ENCODE results near the gene C12orf57. TPM values are rescaled to one million over a fixed set of nuclear protein-coding genes. Genes with fewer than 3 reads are reported as not detected.

Gene C12orf57
- total and polyA plus RNA-seq, 10 of the 15 experiments (the other 5 are each of a cell fraction or from before 2014, with no cell fraction given), result 64.5 to 377 (median 211) TPM

DNA sequence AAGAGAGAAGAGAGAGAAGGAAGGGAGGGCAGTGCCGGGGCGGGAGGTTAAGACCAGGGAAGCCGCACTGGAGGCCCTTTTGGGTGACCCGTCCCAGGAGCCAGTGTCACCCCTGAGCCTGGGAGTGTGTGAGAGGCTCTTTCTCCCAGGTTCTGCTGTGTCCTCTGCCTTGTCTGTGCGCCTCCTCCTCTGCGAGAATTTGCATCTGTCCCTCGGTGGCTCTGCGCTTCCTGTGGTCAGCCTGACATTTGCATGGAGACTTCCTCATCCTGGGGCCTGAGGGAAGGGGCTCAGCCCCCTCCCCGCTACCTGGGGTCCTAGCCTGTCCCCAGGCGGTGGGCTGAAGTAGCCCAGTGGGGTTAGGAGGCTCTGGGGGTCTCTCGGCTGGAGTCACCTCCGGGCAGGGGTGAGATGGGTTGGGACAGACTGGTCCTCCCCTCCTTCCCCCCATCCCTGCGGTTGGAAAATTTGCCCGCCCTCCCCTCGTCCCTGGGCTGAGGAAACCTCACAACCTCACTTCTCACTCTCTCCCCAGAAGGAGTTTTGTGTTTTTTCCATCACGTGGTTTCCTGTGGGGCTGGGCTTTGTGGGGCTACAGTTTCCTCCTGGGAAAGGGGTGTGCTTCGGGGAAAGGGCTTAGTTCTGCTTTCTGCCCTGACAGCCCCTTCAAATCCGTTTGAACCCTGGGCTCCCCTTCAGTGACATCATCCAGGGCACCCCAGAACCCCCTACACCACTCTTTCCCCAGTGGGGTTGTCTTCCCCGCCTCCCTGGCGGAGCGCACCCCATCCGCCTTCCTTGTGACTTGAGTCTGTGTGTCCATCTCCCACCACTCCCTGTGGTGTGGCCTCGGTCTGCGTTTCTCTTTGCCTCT is 9.9 kb downstream of the C12orf57 start (continued):
- TF ChIP-seq, protein P1, sequence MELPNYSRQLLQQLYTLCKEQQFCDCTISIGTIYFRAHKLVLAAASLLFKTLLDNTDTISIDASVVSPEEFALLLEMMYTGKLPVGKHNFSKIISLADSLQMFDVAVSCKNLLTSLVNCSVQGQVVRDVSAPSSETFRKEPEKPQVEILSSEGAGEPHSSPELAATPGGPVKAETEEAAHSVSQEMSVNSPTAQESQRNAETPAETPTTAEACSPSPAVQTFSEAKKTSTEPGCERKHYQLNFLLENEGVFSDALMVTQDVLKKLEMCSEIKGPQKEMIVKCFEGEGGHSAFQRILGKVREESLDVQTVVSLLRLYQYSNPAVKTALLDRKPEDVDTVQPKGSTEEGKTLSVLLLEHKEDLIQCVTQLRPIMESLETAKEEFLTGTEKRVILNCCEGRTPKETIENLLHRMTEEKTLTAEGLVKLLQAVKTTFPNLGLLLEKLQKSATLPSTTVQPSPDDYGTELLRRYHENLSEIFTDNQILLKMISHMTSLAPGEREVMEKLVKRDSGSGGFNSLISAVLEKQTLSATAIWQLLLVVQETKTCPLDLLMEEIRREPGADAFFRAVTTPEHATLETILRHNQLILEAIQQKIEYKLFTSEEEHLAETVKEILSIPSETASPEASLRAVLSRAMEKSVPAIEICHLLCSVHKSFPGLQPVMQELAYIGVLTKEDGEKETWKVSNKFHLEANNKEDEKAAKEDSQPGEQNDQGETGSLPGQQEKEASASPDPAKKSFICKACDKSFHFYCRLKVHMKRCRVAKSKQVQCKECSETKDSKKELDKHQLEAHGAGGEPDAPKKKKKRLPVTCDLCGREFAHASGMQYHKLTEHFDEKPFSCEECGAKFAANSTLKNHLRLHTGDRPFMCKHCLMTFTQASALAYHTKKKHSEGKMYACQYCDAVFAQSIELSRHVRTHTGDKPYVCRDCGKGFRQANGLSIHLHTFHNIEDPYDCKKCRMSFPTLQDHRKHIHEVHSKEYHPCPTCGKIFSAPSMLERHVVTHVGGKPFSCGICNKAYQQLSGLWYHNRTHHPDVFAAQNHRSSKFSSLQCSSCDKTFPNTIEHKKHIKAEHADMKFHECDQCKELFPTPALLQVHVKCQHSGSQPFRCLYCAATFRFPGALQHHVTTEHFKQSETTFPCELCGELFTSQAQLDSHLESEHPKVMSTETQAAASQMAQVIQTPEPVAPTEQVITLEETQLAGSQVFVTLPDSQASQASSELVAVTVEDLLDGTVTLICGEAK (IDR thresholded peaks at IDR 0.05; ENCODE audit: borderline replicate concordance), result peak; percentile 42; the same call in 1 of the 2 replicates
- TF ChIP-seq MXI1 (IDR thresholded peaks at IDR 0.05; ENCODE audit: low read depth, low read length) (no peak; the same call in 1 of the 2 replicates), PAX8 (IDR thresholded peaks at IDR 0.05) (no peak), SRF (IDR thresholded peaks at IDR 0.05; ENCODE audit: low read depth in 2 of 2, low read length in 2 of 2) (peak in 1 of 2 experiments; percentile 76; a peak in 2 of 4 replicates), TAF1 (IDR thresholded peaks at IDR 0.05; ENCODE audit: borderline replicate concordance, low read depth, low read length) (peak; percentile 97), EGR1 (IDR thresholded peaks at IDR 0.05; ENCODE audit: borderline replicate concordance in 1 of 2, low read depth in 2 of 2, low read length in 2 of 2) (no peak), NFXL1 (IDR thresholded peaks at IDR 0.05; ENCODE audit: borderline replicate concordance) (no peak), CHD1 (IDR thresholded peaks at IDR 0.05; ENCODE audit: low read depth, low read length) (no peak; the same call in 1 of the 2 replicates), CBX3 (IDR thresholded peaks at IDR 0.05; ENCODE audit: borderline replicate concordance, low read depth) (no peak), RFX5 (IDR thresholded peaks at IDR 0.05; ENCODE audit: low read depth, low read length) (no peak), FOXM1 (IDR thresholded peaks at IDR 0.05; ENCODE audit: low read depth, low read length) (no peak), TBL1XR1 (IDR thresholded peaks at IDR 0.05; ENCODE audit: low read depth, low read length) (peak; percentile 87), NR2C1 (IDR thresholded peaks at IDR 0.05) (0 out of 2 replicates have a peak, but pooled peaks have one; percentile 17), STAT1 (conservative IDR thresholded peaks at IDR 0.05) (peak; percentile 39; the same call in 1 of the 2 replicates)
- TF ChIP-seq, protein P2, sequence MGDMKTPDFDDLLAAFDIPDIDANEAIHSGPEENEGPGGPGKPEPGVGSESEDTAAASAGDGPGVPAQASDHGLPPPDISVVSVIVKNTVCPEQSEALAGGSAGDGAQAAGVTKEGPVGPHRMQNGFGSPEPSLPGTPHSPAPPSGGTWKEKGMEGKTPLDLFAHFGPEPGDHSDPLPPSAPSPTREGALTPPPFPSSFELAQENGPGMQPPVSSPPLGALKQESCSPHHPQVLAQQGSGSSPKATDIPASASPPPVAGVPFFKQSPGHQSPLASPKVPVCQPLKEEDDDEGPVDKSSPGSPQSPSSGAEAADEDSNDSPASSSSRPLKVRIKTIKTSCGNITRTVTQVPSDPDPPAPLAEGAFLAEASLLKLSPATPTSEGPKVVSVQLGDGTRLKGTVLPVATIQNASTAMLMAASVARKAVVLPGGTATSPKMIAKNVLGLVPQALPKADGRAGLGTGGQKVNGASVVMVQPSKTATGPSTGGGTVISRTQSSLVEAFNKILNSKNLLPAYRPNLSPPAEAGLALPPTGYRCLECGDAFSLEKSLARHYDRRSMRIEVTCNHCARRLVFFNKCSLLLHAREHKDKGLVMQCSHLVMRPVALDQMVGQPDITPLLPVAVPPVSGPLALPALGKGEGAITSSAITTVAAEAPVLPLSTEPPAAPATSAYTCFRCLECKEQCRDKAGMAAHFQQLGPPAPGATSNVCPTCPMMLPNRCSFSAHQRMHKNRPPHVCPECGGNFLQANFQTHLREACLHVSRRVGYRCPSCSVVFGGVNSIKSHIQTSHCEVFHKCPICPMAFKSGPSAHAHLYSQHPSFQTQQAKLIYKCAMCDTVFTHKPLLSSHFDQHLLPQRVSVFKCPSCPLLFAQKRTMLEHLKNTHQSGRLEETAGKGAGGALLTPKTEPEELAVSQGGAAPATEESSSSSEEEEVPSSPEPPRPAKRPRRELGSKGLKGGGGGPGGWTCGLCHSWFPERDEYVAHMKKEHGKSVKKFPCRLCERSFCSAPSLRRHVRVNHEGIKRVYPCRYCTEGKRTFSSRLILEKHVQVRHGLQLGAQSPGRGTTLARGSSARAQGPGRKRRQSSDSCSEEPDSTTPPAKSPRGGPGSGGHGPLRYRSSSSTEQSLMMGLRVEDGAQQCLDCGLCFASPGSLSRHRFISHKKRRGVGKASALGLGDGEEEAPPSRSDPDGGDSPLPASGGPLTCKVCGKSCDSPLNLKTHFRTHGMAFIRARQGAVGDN (IDR thresholded peaks at IDR 0.05), result peak; percentile 78
- TF ChIP-seq, protein P3, sequence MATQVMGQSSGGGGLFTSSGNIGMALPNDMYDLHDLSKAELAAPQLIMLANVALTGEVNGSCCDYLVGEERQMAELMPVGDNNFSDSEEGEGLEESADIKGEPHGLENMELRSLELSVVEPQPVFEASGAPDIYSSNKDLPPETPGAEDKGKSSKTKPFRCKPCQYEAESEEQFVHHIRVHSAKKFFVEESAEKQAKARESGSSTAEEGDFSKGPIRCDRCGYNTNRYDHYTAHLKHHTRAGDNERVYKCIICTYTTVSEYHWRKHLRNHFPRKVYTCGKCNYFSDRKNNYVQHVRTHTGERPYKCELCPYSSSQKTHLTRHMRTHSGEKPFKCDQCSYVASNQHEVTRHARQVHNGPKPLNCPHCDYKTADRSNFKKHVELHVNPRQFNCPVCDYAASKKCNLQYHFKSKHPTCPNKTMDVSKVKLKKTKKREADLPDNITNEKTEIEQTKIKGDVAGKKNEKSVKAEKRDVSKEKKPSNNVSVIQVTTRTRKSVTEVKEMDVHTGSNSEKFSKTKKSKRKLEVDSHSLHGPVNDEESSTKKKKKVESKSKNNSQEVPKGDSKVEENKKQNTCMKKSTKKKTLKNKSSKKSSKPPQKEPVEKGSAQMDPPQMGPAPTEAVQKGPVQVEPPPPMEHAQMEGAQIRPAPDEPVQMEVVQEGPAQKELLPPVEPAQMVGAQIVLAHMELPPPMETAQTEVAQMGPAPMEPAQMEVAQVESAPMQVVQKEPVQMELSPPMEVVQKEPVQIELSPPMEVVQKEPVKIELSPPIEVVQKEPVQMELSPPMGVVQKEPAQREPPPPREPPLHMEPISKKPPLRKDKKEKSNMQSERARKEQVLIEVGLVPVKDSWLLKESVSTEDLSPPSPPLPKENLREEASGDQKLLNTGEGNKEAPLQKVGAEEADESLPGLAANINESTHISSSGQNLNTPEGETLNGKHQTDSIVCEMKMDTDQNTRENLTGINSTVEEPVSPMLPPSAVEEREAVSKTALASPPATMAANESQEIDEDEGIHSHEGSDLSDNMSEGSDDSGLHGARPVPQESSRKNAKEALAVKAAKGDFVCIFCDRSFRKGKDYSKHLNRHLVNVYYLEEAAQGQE (IDR thresholded peaks at IDR 0.05; ENCODE audit: low read depth, low read length), result 0 out of 2 replicates have a peak, but pooled peaks have one; percentile 12

Measured in GM12878 (cell line).